T-cell (primary cell): Measurements from ENCODE around the gene RFPL3. TPM values are rescaled to one million over a fixed set of nuclear protein-coding genes. Genes with fewer than 3 reads are reported as not detected.

ENCODE experiments used
- ATAC-seq, 4 experiments: fragments of 200-7000 bp in 3 of 4; fragments of 150-1000 bp in 1 of 4; cut with Tn5 transposase; replicated peaks in 1 of 4; 1 replicate in 3 of 4; 2 replicates in 1 of 4; pipeline ENCODE4 v1.10.0; 2021; ENCODE audit warnings: moderate library complexity in 3 of 4, mild to moderate bottlenecking in 2 of 4, moderate number of reproducible peaks in 1 of 4
- CTCF ChIA-PET, 2 donors: fragments of 300-600 bp; sonication (Branson Sonifier 250); formaldehyde crosslinking; loops; one replicate each; lab custom pipeline; 2022; ENCODE audit warnings: antibody characterized with exemption in 2 of 2; lab: Charles Lee
- POLR2A ChIA-PET, 2 donors: fragments of 300-600 bp; sonication (Branson Sonifier 250); formaldehyde crosslinking; loops; one replicate each; lab custom pipeline; 2022; ENCODE audit warnings: antibody characterized with exemption in 2 of 2; lab: Charles Lee
- DNase-seq, 35 experiments: peaks; one replicate each; pipeline versions ENCODE4 v3.0.0 to v3.0.0-alpha.2; 2013 to 2023
- H3K27ac ChIP-seq: one replicate; pipeline ENCODE4 v1.5.1; 2013; ENCODE audit warnings: low read length
- H3K27me3 ChIP-seq, 2 experiments: replicated peaks in 1 of 2; 1 replicate in 1 of 2; 2 replicates in 1 of 2; pipeline versions ENCODE4 v1.6.1 to v1.7.0; 2013; ENCODE audit warnings: low read length in 1 of 2, mixed read lengths in 1 of 2; ENCODE audit not compliant: control insufficient read depth in 2 of 2, insufficient read depth in 2 of 2; ENCODE audit errors: extremely low read depth in 1 of 2
- H3K36me3 ChIP-seq, 2 donors: 1 replicate in 1 of 2; 2 replicates in 1 of 2; pipeline versions ENCODE4 v1.6.1 to v1.7.0; 2013; ENCODE audit warnings: low read length in 1 of 2; ENCODE audit not compliant: control insufficient read depth in 2 of 2, insufficient read depth in 1 of 2; ENCODE audit errors: extremely low read depth in 1 of 2
- H3K4me1 ChIP-seq, 2 experiments: 1 replicate in 1 of 2; 2 replicates in 1 of 2; pipeline versions ENCODE4 v1.6.1 to v1.7.0; 2013; ENCODE audit warnings: low read length in 2 of 2, mixed read lengths in 1 of 2; ENCODE audit not compliant: insufficient read depth in 2 of 2, control insufficient read depth in 1 of 2; ENCODE audit errors: extremely low read depth in 1 of 2
- H3K4me3 ChIP-seq, 2 donors: 1 replicate in 1 of 2; 2 replicates in 1 of 2; pipeline versions ENCODE4 v1.5.1 to v1.7.0; 2013; ENCODE audit warnings: mild to moderate bottlenecking in 2 of 2, low read length in 1 of 2, moderate library complexity in 1 of 2; ENCODE audit not compliant: control insufficient read depth in 1 of 2; ENCODE audit errors: extremely low read depth in 1 of 2
- H3K9me3 ChIP-seq: 2 replicates; pipeline ENCODE4 v1.7.0; 2013
- H3K27ac Mint-ChIP-seq, 2 donors: one replicate each; pipeline ENCODE4 v1.8.0; 2020 to 2021; ENCODE audit warnings: mild to moderate bottlenecking in 2 of 2, mixed read lengths in 2 of 2
- H3K27me3 Mint-ChIP-seq, 2 donors: one replicate each; pipeline ENCODE4 v1.8.0; 2021 to 2022; ENCODE audit warnings: mixed read lengths in 2 of 2
- H3K36me3 Mint-ChIP-seq: one replicate; pipeline ENCODE4 v1.8.0; 2021; ENCODE audit warnings: mixed read lengths
- H3K4me1 Mint-ChIP-seq, 3 donors: one replicate each; pipeline ENCODE4 v1.8.0; 2020 to 2022; ENCODE audit warnings: mixed read lengths in 3 of 3, mild to moderate bottlenecking in 1 of 3
- H3K4me3 Mint-ChIP-seq, 3 donors: one replicate each; pipeline ENCODE4 v1.8.0; 2020 to 2022; ENCODE audit warnings: mild to moderate bottlenecking in 3 of 3, mixed read lengths in 3 of 3, moderate library complexity in 3 of 3
- H3K9me3 Mint-ChIP-seq, 3 donors: one replicate each; pipeline ENCODE4 v1.8.0; 2020 to 2022; ENCODE audit warnings: mixed read lengths in 3 of 3
- WGBS: methylation state at CpG from one replicate; pipeline ENCODE4 v1.1.5; 2013; ENCODE audit warnings: missing lambda C conversion rate; ENCODE audit not compliant: insufficient coverage; 5-methylcytosine and 5-hydroxymethylcytosine counted together
- total RNA-seq, 35 experiments: library from RNA in 6 of 35; stranded (reverse) in 6 of 35; fragments of 120-200 nt in 1 of 35; gene quantifications; one replicate each; pipeline versions ENCODE4 v1.2.1 to v1.2.4 and lab custom pipeline; 2013 to 2026

RFPL3 gene
- total RNA-seq, 5 donors from 2014 or later (not counting 1 experiment from before 2014, with no cell fraction given): not detected

DNA sequence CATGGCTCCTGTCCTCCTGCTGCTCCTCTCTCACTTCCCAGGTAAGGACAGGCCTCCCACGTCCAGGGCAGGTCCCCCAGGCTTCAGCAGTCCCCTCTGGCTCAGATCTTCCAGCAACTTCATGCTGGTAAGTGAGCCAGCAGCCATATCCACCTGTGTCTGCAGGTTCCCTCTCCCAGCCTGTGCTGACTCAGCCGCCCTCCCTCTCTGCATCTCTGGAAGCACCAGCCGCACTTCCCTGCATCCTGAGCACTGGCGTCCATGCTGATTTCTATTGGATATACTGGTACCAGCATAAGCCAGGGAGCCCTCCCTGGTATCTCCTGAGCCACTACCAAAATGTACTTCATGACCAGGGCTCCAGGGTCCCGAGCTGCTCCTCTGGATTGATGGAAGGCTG lies 19.0 kb downstream of the RFPL3 start:
- H3K27ac ChIP-seq: no peak overlapping the region
- peaks cover 7% of the 10 kb centered on the region for H3K36me3 Mint-ChIP-seq
- no peak overlapping the region for H3K27ac Mint-ChIP-seq
- H3K27me3 ChIP-seq: peaks cover 0 to 4% of the 10 kb centered on the region in 2 experiments
- no peaks in the 10 kb centered on the region for H3K27me3 Mint-ChIP-seq
- no peak overlapping the region for H3K4me3 Mint-ChIP-seq
- no peaks in the 10 kb centered on the region for H3K4me1 ChIP-seq
- H3K36me3 ChIP-seq: no peaks in the 10 kb centered on the region
- no peaks in the 10 kb centered on the region for H3K9me3 ChIP-seq
- H3K9me3 Mint-ChIP-seq: no peaks in the 10 kb centered on the region
- no peaks in the 10 kb centered on the region for H3K4me1 Mint-ChIP-seq
- ATAC-seq: no peak
- ChIA-PET CTCF (no interaction called here), POLR2A (no interaction called here)
- no peak overlapping the region for H3K4me3 ChIP-seq
- DNase-seq: no peak
- WGBS: 67% methylated on average over 3 of the region's 5 CpGs

DNA sequence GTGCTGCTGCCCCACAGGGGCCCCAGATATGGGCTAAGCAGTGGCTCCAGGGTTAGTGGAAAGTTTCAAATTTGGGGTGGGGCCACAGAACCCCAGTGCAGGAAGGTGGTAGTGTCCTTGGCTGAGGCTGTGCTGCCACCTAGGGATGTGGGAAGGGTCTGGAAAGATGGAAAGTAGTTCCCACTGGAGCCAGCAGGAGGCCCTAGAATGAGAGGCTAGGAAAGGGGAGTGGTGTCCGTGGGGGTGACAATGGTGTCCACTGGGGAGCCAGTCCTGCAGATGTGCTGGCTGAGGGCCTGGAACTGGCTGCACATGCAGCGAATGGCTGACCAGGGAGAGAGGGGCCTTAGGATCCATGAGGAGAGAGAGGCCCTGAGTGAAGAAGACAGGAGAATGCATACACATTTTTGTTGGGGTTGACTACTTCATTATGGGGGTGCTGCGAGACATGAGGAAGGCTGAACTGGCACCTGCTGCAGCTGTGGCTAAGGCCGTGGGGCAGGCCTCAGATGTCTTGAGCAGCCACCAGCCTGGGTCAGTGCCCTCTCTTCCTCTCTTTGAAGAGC lies 21.1 kb downstream of the RFPL3 start:
- Histone ChIP-seq H3K36me3 (no peaks in the 10 kb centered on the region), H3K9me3 (no peaks in the 10 kb centered on the region), H3K27me3 (peaks cover 0 to 4% of the 10 kb centered on the region in 2 experiments), H3K27ac (no peak overlapping the region), H3K4me3 (no peak overlapping the region), H3K4me1 (no peaks in the 10 kb centered on the region)
- Mint-ChIP-seq H3K9me3 (no peaks in the 10 kb centered on the region), H3K36me3 (peaks cover 7% of the 10 kb centered on the region), H3K4me1 (no peaks in the 10 kb centered on the region), H3K4me3 (no peak overlapping the region), H3K27me3 (no peaks in the 10 kb centered on the region), H3K27ac (no peak overlapping the region)
- ATAC-seq (no peak), DNase-seq (no peak)
- ChIA-PET POLR2A (no interaction called here), CTCF (no interaction called here)
- WGBS: 49% methylated on average over 3 of the region's 4 CpGs

DNA sequence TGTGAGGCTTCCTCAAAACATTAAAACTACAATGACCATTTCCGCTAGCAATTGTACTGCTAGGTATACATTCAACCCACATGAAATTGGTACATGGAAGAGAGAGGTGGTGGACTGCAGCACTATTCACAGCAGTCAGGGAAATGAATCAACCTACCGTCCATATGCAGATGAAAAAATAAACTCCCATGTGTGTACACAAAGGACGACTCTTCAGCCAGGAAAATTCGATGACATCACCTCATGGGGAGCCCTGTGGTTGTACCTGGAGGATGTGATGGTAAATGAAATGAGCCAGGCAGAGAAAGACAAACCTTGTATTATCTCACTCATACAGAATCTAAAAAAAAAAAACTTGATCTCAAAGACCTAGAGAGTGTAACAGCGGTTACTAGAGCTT lies 23.3 kb downstream of the RFPL3 start:
- Histone ChIP-seq H3K27ac (no peak overlapping the region), H3K4me1 (no peaks in the 10 kb centered on the region), H3K27me3 (peaks cover 0 to 4% of the 10 kb centered on the region in 2 experiments), H3K4me3 (no peak overlapping the region), H3K9me3 (no peaks in the 10 kb centered on the region), H3K36me3 (peaks cover 0 to 5% of the 10 kb centered on the region in 2 donors)
- no peaks in the 10 kb centered on the region for H3K9me3 Mint-ChIP-seq
- DNase-seq (no peak), ATAC-seq (no peak)
- H3K27me3 Mint-ChIP-seq: no peaks in the 10 kb centered on the region
- WGBS: no CpG with 5 or more reads among the region's 5 CpGs
- no peak overlapping the region for H3K4me3 Mint-ChIP-seq
- H3K36me3 Mint-ChIP-seq: peaks cover 16% of the 10 kb centered on the region
- no peaks in the 10 kb centered on the region for H3K4me1 Mint-ChIP-seq
- CTCF ChIA-PET: no interaction called here
- POLR2A ChIA-PET: no interaction called here
- no peak overlapping the region for H3K27ac Mint-ChIP-seq

DNA sequence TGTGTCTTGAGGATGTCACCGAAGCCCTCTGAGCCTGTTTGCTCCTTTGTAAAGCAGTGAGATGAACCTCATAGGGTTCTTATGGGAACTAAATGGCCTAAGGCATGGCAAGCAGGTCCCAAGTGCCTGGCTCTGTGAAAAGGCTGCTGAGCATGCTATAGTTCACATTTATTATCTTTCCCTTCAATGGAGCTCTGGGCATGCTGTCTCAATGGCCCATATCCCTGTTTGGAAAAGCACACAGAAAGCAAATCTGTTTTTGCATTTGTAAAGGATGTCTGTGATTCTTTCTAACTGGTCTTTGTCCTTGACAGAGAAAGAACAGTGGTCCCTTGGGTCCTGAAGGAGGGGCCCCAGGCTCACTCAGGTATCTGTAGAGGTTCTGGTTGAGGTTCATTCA lies 28.0 kb downstream of the RFPL3 start:
- Histone ChIP-seq H3K9me3 (no peaks in the 10 kb centered on the region), H3K4me3 (no peak overlapping the region), H3K27ac (no peak overlapping the region), H3K36me3 (peaks cover 3 to 29% of the 10 kb centered on the region in 2 donors), H3K4me1 (no peaks in the 10 kb centered on the region), H3K27me3 (no peaks in the 10 kb centered on the region)
- POLR2A ChIA-PET: no interaction called here
- ATAC-seq: no peak
- no peak for DNase-seq
- H3K4me1 Mint-ChIP-seq: no peaks in the 10 kb centered on the region
- no peak overlapping the region for H3K4me3 Mint-ChIP-seq
- 100% methylated on average over 1 of the region's 1 CpG for WGBS
- no peaks in the 10 kb centered on the region for H3K27me3 Mint-ChIP-seq
- H3K36me3 Mint-ChIP-seq: peaks cover 41% of the 10 kb centered on the region
- CTCF ChIA-PET: no interaction called here
- H3K9me3 Mint-ChIP-seq: no peaks in the 10 kb centered on the region
- H3K27ac Mint-ChIP-seq: no peak overlapping the region

DNA sequence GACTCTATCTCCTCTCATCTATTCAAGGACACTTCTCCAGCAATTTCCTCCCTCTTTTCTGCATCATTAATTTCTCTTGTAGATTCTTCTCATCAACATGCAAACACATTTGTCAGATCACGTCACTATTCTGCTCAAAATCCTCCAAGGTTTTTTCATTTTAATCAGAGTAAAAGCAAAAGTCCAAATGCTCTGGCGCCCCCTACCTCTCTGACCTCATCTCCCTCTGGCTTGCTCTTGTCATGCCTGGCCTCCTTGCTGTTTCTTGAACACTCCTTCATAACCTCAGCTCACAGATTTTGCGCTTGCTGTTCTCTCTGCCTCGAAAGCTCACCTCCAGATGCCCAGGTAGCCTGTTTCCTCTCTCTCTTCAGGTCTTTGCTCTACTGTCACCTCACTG lies 32.0 kb downstream of the RFPL3 start:
- H3K27ac Mint-ChIP-seq: peak overlapping the region in 1 of 2 donors; percentile 51

DNA sequence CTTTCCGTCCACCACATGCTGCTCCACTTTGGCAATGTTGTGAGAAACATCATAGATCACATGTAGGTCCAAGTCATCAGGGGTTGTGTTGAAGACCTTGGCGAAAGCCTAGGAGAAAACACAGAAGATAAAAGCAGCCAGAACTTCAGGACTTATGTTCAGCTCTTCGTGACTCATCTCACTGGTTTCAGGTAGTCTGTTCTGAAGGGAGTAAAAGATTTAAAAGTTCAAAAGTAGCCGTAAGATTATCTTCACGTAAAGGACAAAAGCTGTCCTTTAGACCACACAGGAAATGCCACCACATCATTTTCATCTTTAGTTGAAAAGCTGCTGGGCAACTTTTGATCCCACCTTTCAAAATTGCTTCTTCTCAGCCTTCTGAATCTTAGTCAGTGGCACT lies 37.4 kb downstream of the RFPL3 start:
- DNase-seq: no peak
- peak overlapping the region in 1 of 2 donors; percentile 49 for H3K27ac Mint-ChIP-seq
- H3K4me3 ChIP-seq: no peak overlapping the region
- H3K27ac ChIP-seq: no peak overlapping the region
- H3K36me3 Mint-ChIP-seq: peaks cover 66% of the 10 kb centered on the region
- no peak overlapping the region for H3K4me3 Mint-ChIP-seq
- H3K4me1 ChIP-seq: no peaks in the 10 kb centered on the region
- H3K9me3 Mint-ChIP-seq: no peaks in the 10 kb centered on the region
- no peak for ATAC-seq
- no peaks in the 10 kb centered on the region for H3K27me3 ChIP-seq
- 63% methylated on average over 2 of the region's 5 CpGs for WGBS
- CTCF ChIA-PET: no interaction called here
- peaks cover 0 to 5% (median 0%) of the 10 kb centered on the region in 3 donors for H3K4me1 Mint-ChIP-seq
- POLR2A ChIA-PET: no interaction called here
- H3K9me3 ChIP-seq: no peaks in the 10 kb centered on the region
- H3K27me3 Mint-ChIP-seq: no peaks in the 10 kb centered on the region
- peaks cover 19 to 90% of the 10 kb centered on the region in 2 donors for H3K36me3 ChIP-seq

More for the DNA sequence above, 32.0 kb downstream of the RFPL3 start:
- no peaks in the 10 kb centered on the region for H3K4me1 ChIP-seq
- H3K36me3 ChIP-seq: peaks cover 9 to 65% of the 10 kb centered on the region in 2 donors
- WGBS: 84% methylated on average over 4 of the region's 4 CpGs
- Mint-ChIP-seq H3K27me3 (no peaks in the 10 kb centered on the region), H3K4me3 (no peak overlapping the region), H3K9me3 (no peaks in the 10 kb centered on the region), H3K4me1 (no peaks in the 10 kb centered on the region), H3K36me3 (peaks cover 66% of the 10 kb centered on the region)
- ATAC-seq (no peak), DNase-seq (peak in 4 of 35 experiments; percentile 4 to 23 (median 12))
- H3K27ac ChIP-seq: no peak overlapping the region
- POLR2A ChIA-PET: interaction anchor here in 1 of 2 donors (0.5 kb wide), 1 partner anchor 19 kb away, joined by 3 read pairs; no protein-coding TSS in a partner anchor
- no peak overlapping the region for H3K4me3 ChIP-seq
- no peaks in the 10 kb centered on the region for H3K27me3 ChIP-seq
- CTCF ChIA-PET: no interaction called here
- no peaks in the 10 kb centered on the region for H3K9me3 ChIP-seq
